Stimulated activated CD4-positive, alpha-beta T cell treated with anti-CD3 and anti-CD28 coated beads, Interleukin-12 subunit alpha, Interleukin-12 subunit beta, amount 100 ng/mL, for 4 hours (primary cell): ENCODE data around the gene DHX57.

ENCODE experiments used
- DNase-seq: peaks from one replicate; pipeline ENCODE4 v3.0.0-alpha.2; 2020

Gene DHX57, protein sequence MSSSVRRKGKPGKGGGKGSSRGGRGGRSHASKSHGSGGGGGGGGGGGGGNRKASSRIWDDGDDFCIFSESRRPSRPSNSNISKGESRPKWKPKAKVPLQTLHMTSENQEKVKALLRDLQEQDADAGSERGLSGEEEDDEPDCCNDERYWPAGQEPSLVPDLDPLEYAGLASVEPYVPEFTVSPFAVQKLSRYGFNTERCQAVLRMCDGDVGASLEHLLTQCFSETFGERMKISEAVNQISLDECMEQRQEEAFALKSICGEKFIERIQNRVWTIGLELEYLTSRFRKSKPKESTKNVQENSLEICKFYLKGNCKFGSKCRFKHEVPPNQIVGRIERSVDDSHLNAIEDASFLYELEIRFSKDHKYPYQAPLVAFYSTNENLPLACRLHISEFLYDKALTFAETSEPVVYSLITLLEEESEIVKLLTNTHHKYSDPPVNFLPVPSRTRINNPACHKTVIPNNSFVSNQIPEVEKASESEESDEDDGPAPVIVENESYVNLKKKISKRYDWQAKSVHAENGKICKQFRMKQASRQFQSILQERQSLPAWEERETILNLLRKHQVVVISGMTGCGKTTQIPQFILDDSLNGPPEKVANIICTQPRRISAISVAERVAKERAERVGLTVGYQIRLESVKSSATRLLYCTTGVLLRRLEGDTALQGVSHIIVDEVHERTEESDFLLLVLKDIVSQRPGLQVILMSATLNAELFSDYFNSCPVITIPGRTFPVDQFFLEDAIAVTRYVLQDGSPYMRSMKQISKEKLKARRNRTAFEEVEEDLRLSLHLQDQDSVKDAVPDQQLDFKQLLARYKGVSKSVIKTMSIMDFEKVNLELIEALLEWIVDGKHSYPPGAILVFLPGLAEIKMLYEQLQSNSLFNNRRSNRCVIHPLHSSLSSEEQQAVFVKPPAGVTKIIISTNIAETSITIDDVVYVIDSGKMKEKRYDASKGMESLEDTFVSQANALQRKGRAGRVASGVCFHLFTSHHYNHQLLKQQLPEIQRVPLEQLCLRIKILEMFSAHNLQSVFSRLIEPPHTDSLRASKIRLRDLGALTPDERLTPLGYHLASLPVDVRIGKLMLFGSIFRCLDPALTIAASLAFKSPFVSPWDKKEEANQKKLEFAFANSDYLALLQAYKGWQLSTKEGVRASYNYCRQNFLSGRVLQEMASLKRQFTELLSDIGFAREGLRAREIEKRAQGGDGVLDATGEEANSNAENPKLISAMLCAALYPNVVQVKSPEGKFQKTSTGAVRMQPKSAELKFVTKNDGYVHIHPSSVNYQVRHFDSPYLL (N-terminal part only)

DNA sequence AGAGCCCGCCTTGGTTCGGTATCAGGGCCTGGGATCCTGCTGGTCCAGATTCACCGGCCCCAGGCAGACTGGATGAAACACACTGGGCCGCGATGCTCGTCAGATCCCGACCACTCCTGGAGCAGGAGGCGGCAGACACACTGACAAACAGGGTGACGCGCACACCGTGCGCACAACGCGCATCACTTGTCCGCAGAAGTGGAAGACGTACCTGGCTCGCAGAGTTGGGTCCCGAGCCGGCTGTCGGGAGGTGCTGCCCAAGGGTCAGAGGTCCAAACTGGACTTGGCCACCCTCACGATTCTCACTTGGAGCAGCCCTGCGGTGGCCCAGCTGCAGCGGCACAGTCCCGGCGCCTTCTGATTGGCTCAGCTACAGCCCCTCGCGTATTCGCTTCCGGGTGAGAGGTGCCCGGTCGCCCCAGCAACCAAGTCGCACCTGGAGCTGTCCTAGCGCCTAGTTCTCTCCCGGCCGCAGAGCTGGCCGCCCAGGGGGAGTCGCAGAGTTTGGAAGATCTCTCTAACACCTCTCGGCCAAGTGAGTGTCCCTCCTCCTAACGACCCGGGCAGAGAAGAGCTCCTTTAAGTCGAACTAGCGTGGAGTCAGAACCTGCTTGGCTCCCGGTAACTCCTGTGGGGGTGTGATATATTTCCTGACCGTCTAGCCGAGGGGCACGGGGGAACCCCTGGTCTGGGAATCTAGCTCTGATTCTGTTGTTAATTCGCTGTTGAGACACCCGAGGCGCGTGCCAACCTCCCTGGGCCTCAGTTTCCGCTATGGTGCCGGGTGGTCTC, at the start of gene DHX57, which contains the start of gene MORN2:
DHX57 (minus strand) TSS at position 359 of the 792 bp plus-strand sequence. CDS start 7,529 bp downstream, outside the sequence.
MORN2 (plus strand) TSS at position 401 of the 792 bp plus-strand sequence.
- peak; percentile 76 for DNase-seq

DNA sequence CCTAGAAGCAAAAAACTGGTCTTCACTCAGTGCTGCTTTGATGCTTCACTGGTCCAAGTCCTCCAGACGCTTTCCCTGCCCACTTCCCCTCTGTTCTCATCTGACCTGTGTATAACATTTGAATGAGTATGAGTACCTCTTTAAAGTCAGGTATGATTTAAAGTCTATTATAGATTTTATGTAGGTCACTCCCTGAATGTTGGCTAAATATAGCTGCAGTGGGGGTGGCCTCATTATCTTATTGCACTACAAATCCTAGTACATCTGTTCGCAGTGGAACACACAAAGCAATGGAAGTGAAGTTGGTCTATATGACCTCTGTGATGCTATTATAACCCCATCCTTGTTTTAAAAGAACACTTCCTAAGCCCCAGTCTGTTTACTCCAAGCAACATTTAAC, 47.2 kb upstream of the DHX57 start:
- DNase-seq: no peak

DNA sequence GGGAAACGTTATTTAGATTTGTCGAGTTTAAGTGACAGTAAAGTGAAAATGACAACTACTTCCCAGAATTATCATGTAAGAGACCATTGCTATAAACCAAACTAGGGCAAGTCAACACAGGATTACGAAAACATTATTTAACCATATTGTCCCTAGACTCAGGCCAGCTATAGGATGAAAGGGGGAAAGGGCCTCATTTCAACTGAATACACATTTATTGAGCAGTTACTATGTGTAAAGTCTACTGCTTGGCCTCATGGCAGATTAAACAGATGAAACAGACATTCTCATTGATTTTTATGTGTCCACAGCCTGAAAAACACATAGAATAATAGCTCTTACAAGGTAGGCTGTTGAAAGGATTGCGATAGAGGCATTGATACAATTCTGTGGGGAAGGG, 46.7 kb upstream of the DHX57 start:
- no peak for DNase-seq

DNA sequence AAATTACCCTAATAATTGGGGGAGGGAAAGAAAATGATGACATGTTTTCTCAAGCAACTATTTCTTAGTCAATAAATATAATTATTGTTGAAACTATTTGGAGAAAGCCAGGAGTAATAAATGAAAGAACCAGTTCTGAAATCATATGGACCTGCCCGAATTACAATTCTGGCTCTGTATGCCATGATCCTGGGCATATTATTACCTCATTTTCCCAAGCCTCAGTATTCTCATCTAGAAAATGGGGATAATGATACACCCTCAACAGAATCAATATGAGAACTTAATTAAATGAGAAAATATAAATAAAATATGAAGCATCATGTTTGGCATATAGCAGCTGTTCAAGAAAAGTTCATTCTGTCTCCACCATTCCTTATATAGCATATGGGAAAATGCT, 36.9 kb upstream of the DHX57 start:
- DNase-seq: no peak

DNA sequence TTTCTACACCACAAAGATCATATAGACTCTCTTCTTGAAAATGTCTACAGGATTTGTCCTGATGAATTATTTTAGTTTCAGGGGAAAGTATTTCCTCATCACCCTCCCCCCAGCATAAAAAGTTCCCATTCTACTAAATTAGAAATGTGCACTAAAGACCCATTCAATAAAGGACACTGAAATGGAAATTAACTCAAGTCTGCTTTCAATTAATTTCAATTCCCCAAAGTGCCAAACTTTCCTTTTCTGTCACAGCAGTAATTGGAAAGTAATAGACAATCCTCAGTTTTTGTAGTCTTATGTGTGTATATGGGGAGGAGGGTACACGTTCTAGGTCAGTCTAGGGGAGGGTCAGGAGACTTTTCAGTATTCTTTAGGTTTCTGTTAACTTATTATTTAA, 35.5 kb upstream of the DHX57 start:
- no peak for DNase-seq

DNA sequence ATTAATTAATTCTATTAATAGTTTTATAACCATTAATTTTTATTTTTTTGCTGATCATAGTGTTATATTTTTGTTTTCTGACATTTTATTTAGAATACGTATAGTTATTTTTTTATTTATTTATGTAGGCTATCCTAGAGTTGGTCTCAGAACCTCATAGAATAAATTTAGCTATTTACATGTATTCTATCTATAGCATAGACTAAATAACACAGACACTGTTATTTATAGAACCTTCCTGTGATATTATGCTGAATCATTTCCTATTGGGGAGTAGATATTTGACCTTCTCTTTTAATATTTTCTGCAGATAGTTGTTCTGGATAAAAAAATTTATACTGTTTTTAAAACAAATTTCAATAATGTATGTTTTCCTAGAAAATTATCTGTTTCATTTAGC, 34.1 kb upstream of the DHX57 start:
- no peak for DNase-seq

DNA sequence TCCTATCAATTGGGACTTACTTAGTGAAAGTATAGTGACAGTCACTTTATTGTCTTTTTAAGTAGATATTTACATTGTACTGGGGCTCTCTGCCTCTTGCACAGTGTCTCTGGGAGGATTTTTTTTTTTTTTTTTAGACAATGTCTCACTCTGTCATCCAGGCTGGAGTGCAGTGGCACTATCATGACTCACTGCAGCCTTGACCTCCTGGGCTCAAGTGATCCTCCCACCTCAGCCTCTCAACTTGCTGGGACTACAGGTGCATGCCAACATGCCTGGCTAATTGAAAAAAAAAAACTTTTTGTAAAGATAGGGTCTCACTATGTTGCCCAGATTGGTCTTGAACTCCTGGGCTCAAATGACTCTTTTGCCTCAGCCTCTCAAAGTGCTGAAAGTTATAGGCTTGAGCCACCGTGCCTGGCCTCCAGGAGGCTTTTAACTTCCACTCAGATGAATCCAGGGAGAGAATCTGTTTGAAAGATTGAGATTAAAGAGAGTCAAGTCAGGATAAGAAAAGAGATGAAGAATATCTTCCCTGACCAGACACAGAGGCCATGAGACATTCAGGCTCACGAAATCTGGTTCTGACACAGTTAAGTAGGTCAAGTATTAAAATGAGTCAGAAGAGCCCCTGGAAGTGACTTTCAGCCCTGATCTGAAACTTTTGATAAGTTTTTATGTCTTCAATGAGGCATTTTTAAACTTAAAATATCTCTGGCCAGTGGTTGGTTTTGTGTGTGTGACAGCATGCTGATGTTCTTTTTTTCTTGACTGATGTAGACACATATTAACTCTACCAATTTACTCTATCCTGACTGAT, 32.2 kb upstream of the DHX57 start:
- no peak for DNase-seq

DNA sequence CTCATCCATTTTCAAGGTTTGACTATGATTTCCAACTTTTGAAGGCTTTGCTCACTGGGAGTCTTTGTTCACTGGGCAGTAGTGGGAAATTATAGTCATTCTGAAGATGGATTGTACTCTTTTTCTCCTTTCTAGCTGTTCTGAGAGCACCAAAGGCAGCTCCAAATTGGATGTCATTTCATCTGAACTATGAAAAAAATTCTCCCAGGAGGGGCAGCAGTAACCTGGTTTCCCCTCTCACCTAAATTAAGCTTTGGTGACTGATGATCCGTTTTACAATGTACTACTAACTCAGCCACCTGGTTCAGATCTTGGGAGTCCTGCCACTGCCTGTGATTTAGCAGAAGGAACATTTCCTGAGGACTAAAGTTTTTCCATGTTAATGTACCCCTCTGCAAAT, 31.5 kb upstream of the DHX57 start:
- no peak for DNase-seq

DNA sequence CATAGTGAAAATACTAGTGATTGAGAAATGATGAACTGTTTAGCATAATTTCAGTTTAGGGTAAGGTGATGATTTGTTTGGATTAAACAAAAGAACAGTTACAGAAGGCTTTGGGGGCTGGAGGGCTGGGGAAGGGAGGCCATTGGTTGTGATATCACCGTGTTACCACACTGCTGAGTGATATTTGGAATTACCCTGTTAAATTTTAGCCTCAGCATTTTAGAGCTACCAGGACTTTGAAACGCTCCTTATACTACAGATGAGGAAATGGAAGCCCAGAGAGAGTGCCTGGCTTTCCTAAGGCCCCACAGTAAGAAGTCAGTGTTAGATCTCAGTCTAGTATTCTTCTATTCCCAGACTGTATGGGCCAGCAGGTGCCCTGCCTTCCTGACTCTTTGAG, 29.5 kb upstream of the DHX57 start:
- DNase-seq: no peak

DNA sequence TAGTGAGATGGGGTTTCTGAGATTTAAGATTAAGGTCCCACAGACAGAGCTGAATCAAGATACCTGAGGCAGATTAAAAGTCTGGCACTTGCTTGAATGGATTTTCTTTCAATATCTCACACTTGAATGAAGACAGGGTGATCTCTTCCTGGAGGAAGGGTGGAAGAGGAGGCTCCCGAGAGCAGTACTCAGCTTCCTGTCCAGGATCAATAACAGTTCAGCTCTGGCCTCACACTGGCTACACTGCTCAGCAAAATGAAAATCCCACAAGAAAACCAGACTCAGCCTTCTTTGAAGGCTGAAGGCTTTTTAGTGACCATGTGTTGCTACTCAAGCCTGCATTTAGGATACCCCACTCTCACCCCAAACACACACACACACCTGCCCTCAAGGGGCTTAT, 25.0 kb upstream of the DHX57 start:
- no peak for DNase-seq

DNA sequence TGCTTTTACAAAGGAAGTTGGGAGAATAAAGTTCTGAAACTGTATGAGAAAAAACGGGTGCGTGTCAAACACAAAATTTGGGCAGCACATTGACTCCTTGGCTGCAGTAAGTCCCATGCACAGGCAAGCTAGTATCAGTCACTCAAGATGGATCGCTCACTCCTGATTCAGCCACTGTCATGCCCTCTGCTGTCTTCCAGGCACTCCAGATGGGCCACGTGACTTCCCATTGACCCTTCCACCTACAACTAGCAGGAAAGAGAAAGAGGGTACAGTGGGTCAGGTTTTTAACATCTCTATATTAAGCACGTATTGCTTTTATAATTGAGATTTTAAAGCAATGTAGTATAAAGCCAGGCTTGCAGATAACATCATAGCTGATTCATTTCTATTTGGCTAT, 22.5 kb upstream of the DHX57 start:
- no peak for DNase-seq

DNA sequence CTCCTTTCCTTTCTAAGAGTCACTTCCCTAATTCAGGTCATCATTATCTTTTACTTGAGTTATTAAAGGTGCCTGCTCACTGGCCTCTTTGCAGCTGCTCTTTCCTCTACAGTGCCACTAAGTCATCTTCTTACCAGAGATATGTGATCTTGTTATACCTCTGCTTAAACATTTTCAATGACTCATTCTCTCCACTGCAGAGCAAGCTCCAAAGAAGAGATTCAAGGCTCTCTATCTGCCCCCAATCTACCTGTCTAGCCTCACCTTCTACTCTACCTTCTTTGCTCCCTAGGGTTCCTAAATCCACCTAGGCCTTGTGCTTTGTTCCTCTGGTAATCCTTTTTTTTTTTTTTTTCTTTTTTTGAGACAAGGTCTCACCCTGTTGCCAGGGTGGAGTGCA, 17.1 kb upstream of the DHX57 start:
- no peak for DNase-seq

DNA sequence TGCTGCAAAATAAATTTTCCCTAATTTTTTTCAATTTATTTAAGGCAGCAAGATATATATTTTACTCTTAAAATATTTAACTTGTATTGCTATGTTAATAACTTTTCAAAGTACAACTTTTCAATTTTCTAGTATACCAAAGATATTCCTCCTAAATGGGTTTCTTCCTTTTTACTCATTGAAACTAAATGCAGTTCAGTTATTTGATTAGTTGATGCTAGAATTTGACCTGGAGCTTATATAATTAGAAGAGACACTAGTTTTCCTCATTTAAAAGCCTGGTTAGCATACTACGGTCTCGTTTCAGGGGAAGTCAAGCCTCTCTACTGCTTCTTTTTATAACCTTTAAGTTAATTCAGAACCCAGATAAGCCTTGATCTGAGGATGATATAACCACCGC, 13.8 kb upstream of the DHX57 start, which contains the start of gene ARHGEF33:
ARHGEF33 (plus strand) TSS at position 301 of the 400 bp plus-strand sequence. CDS start 29,573 bp downstream, outside the sequence.
- DNase-seq: no peak

DNA sequence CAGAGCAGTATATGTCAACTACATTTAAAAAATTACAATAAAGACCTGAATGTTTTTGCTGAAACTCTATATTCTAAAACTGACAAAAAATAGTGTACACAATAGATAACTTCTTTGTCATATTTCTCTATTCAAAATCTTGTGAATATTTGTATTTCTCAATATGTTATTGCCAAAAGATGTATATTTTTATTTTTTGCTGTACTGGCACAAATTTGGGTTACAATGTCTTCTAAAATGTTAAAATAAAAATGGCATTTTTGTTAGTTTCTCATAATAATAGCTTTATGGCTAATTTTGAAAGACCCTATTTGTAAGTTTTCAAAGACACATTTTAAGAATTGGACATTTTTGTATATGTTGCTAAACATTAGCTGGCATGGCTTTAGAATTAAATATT, 13.3 kb upstream of the DHX57 start:
- DNase-seq: no peak

DNA sequence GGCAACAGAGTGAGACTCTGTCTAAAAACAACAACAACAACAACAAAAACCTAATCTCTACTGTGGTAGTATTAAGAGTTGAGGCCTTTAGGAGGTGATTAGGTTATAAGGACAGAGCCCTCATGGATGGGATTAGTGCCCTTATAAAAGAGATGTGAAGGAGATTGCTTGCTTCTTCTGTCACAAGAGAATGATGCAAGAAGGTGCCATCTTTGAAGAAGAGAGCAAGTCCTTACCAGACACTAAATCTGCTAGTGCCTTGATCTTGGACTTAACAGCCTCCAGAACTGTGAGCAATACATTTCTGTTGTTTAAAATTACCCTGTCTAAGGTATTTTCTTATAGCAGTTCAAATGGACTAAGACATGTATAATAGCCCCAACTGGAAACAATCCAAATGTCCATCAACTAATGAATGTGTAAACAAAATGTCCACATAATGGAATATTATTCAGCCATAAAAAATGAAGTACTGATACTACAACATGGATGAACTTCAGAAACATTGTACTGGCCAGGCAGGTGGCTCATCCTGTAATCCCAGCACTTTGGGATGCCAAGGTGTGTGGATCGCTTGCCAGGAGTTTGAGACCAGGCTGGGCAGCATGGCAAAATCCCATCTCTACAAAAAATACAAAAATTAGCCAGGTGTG, 12.3 kb upstream of the DHX57 start:
- DNase-seq: no peak

DNA sequence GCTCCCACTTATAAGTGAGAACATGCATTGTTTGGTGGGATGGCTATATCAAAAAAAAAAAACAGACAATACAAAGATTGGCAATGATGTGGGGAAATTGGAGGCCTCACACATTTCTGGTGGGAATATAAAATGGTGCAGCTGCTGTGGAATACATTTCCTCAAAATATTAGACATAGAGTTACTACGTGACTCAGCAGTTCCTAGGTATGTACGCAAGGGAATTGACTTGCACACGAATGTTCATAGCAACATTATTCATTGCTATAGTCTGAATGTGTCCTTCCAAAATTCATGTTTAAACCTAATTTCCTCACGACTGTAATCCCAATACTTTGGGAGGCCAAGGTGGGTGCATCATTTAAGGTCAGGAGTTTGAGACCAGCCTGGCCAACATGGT, 11.6 kb upstream of the DHX57 start:
- DNase-seq: no peak

DNA sequence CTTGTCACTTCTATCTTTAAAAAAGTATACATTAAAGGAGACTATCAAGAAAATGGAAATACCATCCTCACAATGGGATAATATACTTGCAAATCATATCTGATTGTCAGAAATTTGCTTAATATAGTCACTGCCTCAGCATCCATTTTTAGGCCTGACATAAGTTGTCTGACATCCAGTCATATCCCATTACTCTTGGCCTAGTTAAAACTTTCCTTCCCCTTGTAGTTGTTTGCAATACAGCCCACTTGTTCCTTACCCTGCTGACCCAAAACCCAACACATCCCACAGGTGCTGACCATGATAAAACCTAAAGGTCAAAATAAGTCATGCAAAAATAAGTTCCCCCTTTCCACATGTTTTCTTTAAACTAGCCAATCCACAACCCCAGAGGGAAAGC, 10.3 kb upstream of the DHX57 start:
- DNase-seq: no peak

DNA sequence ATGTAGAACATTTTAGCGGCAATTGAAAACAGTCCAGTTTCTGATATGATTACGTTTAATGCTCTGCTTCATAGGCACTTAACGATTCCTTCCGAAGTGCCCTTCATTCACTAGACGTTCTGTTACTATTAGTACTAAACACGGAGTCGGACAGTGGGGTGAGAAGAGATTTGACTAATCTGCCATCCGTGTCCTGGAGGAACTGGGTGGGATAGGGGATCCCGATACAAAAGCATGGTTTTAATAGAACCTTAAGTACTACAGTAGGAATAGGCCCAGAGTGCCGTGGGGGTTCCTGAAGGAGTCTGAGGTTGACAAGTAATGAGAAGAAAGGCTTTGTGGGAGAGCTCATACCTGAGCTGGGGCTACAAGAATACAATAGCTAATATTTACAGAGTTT, 673 bp upstream of the DHX57 start:
- DNase-seq: no peak

DNA sequence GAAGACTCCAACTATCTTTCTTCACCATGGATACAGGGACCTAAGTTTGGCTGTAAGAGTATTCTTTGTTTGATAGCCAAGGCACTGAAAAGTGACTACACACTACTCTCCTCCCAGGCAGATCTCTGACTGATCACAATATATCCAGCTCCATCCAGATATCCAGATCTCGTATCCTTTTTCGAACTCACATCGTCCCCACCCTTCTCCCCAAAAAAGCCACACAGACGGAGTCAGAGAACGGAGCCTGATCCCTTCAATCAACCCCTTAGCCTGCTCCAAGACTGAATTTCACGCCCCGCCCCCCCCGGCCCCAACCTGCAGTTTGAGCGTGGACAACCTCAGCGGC, 533 bp downstream of the DHX57 start:
- DNase-seq: no peak

DNA sequence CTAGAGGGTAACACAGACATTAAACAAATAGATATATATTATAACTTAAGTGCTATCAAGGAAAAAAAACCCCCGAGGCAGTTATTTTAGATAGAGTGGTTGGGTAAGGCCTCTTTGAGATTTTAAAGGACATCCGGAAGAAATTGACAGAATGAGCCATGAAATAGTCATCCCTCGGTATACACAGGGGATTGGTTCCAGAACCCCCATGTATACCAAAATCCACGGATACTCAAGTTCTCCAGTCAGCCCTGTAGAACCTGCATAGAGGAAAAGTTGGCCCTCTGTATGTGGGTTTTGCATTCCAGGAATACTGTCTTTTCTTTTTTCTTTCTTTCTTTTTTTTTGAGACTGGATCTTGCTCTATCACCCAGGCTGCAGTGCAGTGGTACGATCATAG, 2.0 kb downstream of the DHX57 start:
- DNase-seq: no peak

DNA sequence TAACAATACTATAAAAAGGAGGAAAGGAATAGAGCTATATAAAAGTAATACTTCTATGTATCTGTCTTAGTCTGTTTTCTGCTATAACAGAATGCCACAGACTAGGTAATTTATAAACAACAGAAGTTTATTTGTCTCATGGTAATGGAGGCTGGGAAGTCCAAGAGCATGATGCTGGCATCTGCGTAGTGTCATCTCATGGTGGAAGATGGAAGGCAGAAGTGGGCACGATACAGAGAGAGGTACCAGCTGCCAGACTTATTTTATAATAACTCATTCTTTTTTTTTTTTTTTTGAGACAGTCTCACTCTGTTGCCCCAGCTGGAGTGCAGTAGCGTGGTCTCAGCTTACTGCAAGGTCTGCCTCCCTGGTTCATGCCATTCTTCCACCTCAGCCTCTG, 4.3 kb downstream of the DHX57 start:
- no peak for DNase-seq
